ENCODE measurements around the gene ANO7. TPM values are rescaled to one million over a fixed set of nuclear protein-coding genes. Genes with fewer than 3 reads are reported as not detected.

ANO7 gene
- total and polyA plus RNA-seq, 2 experiments from 2014 or later, result 2.8 to 3.4 TPM

- Histone ChIP-seq H3K36me3 (peaks cover 4% of the 10 kb centered on the region), H3K4me3 (no peak overlapping the region), H3K4me1 (ENCODE audit: low read depth) (peaks cover 7% of the 10 kb centered on the region), H3K27ac (no peak overlapping the region), H3K27me3 (no peaks in the 10 kb centered on the region), H3K9me3 (ENCODE audit: low read depth) (no peaks in the 10 kb centered on the region)
- no peak for DNase-seq (ENCODE audit: low read depth in 1 of 2, low spot score in 1 of 2)
- TF ChIP-seq CTCF (IDR thresholded peaks at IDR 0.05; ENCODE audit: low read depth, low read length), result no peak
Measured at GRCh38 chr2:241182126-241182525, 6.4 kb upstream of the ANO7 start.

DNA sequence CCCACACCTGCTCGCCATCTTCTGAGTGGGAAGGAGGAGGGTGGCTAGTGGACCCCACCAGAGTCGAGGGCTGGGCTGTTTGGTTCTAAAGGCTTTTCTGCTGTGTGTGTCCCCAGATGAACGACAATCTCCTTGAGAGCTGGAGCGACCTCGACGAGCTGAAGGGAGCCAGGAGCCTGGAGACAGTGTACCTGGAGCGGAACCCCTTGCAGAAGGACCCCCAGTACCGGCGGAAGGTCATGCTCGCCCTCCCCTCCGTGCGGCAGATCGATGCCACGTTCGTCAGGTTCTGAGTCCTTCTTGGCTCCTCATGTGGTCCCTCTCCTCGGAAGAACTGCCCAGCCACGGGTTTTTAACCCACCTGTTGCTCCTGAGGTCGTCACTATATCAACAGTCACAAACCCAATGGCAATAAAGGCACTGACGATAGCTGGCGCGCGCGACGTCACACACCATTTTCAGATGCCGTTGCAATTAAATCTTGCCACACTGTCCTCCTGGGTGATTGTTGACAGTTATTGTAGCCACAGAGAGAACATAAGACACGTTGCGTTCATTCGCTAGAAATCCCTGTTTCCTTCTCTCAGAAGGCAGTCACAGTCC, 5.8 kb upstream of the ANO7 start:
- Histone ChIP-seq H3K4me3 (no peak overlapping the region), H3K27me3 (no peaks in the 10 kb centered on the region), H3K9me3 (ENCODE audit: low read depth) (no peaks in the 10 kb centered on the region), H3K27ac (no peak overlapping the region), H3K36me3 (peaks cover 4% of the 10 kb centered on the region), H3K4me1 (ENCODE audit: low read depth) (peaks cover 7% of the 10 kb centered on the region)
- no peak for DNase-seq (ENCODE audit: low read depth in 1 of 2, low spot score in 1 of 2)
- TF ChIP-seq CTCF (IDR thresholded peaks at IDR 0.05; ENCODE audit: low read depth, low read length), result no peak

DNA sequence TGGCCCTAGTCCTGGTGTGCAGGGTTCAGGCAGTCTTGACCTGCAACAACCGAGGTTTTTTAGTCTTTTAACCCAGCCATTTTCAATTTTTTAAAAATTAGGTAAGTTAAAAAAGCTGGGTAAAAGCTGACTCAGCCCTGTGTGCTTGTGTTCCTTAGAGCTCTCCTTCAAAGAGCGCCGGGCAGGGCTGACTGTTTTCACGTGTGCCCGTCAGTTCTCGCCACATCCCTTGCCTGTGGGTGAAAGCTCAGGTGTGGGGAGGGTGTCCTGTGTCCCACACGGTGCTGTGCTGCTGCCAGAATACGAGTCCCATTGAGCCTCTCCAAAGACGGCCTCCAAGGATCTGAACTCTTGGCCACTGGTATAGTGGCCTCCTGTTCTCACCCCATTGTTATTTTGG, 5.3 kb upstream of the ANO7 start:
- Histone ChIP-seq H3K36me3 (peaks cover 4% of the 10 kb centered on the region), H3K4me1 (ENCODE audit: low read depth) (peaks cover 7% of the 10 kb centered on the region)
- DNase-seq (ENCODE audit: low read depth in 1 of 2, low spot score in 1 of 2), result no peak

GRCh38 chr2:241184901-241185300, 3.6 kb upstream of the ANO7 start:
- Histone ChIP-seq H3K9me3 (ENCODE audit: low read depth) (no peaks in the 10 kb centered on the region), H3K4me3 (no peak overlapping the region), H3K27ac (no peak overlapping the region), H3K4me1 (ENCODE audit: low read depth) (no peaks in the 10 kb centered on the region), H3K27me3 (no peaks in the 10 kb centered on the region), H3K36me3 (peaks cover 4% of the 10 kb centered on the region)
- no peak for DNase-seq (ENCODE audit: low read depth in 1 of 2, low spot score in 1 of 2)
- TF ChIP-seq CTCF (IDR thresholded peaks at IDR 0.05; ENCODE audit: low read depth, low read length), result no peak

More for the DNA sequence above, 5.3 kb upstream of the ANO7 start:
- no peaks in the 10 kb centered on the region for H3K9me3 ChIP-seq (ENCODE audit: low read depth)
- H3K27me3 ChIP-seq, result no peaks in the 10 kb centered on the region
- no peak overlapping the region for H3K27ac ChIP-seq
- TF ChIP-seq CTCF (IDR thresholded peaks at IDR 0.05; ENCODE audit: low read depth, low read length), result no peak
- H3K4me3 ChIP-seq, result no peak overlapping the region

DNA sequence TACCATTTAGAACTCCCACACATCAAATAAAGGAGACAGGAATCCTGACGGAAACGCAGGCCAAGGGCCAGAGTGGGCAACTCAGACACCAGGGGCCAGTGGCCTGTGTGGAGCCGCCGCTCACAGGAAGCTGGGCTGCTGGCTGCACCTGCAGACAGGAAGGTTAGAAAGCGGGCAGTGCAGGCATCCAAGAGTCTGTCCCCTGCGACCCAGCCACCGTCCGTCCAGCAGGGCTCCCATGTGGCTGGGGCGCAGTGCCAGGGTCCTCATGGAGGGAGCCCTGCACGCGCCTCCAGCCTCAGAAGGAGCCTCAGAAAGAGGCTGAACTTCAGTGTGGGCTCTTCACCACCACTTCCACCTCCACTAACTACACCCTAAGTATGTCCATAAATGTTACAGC, 2.5 kb upstream of the ANO7 start:
- TF ChIP-seq CTCF (IDR thresholded peaks at IDR 0.05; ENCODE audit: low read depth, low read length), result no peak
- Histone ChIP-seq H3K4me3 (no peak overlapping the region), H3K27ac (no peak overlapping the region), H3K27me3 (no peaks in the 10 kb centered on the region), H3K36me3 (peaks cover 4% of the 10 kb centered on the region), H3K9me3 (ENCODE audit: low read depth) (no peaks in the 10 kb centered on the region), H3K4me1 (ENCODE audit: low read depth) (no peaks in the 10 kb centered on the region)
- DNase-seq (ENCODE audit: low read depth in 1 of 2, low spot score in 1 of 2), result no peak

Measured in cardiac muscle cell (in vitro differentiated cells and primary cell).